HG03571 (cell line): ENCODE results near the gene ROR2.

Source experiments
- ATAC-seq: cut with Tn5 transposase; IDR thresholded peaks from one replicate; pipeline ENCODE4 v1.9.1; 2021; ENCODE audit not compliant: unreplicated experiment

The ROR2 gene

DNA sequence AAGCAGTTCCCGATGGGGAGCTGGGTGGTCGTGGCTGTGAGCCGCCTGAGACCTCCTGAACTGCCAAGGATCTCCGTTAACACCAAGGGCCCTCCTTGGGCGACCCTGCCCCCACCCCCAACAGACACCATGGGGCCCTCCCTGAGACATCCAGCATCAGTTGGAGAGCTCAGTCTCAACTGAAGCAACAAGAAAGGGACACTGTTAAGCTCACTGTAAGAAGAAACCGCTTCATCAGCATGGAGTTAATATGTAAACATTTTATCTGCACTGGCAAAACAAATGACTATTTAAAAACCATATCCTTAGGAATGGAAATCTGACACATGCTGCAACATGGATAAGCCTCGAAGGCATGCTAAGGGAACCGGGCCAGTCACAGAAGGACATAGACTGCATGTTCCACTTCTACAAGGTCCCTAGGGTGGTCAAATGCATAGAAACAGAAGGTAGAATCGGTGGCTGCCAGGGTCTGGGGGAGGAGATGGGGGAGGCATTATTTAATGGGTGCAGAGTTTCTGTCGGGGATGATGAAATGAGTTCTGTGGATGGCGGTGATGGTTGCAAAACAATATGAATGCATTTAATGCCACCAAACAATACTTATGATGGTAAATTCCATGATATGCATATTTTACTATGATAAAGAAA is 47.4 kb downstream of the ROR2 start:
- no peak for ATAC-seq

- ATAC-seq = no peak
Measured at GRCh38 chr9:91900797-91901177, 49.2 kb downstream of the ROR2 start.

DNA sequence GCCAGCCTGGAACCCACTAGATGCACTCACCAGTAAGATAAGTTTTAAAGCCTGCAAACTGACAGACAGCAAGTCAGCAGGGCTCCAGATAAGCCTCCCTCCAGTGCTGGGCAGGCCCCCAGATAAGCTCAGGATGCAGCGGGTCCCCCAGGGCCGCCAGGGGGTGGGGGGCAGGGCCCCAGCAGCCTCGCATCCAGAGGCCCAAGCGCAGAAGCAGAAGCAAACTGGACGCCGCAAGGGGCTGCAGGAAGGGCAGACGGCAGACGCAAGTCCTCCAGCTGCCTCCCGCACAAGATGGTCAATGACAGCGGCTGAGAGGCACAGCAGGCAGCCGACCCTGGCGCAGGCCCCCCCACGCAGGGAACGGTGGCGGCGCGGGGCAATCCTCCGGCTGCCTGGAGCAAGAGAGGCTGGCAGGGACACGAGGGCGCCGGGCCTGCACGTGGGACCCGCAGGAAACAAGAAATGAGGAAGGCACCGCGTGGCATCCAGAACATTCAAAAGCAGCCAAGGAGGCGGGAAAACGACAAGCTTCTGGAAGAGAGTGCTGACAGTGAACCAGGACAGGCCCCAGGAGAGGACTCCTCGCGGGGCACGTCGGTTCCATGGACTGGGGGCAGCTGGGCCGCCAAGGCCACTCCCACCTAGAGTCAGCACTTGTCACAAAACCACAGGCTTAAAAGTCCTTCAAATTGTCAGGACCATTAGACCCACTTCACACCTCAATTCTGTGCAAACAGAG is 49.8 kb downstream of the ROR2 start:
- ATAC-seq = no peak

GRCh38 chr9:91899594-91899993 is 50.4 kb downstream of the ROR2 start:
- ATAC-seq = no peak

DNA sequence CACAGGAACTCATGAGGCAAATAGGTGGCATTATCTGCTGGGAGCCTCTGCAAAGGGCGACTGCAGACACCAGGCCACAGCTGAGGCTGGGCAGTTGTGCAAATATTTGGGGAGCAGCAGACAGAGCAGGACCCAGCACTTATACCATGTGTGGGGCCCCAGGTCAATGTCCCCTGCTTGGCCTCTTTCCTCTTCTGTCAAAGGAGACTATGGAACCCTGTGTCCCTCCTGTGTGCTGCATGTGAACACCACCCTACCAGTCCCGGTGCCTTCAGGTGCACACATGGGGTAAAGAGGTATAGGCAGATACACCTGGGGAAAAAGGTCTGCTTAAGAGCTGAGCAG is 50.8 kb downstream of the ROR2 start:
- ATAC-seq = no peak

DNA sequence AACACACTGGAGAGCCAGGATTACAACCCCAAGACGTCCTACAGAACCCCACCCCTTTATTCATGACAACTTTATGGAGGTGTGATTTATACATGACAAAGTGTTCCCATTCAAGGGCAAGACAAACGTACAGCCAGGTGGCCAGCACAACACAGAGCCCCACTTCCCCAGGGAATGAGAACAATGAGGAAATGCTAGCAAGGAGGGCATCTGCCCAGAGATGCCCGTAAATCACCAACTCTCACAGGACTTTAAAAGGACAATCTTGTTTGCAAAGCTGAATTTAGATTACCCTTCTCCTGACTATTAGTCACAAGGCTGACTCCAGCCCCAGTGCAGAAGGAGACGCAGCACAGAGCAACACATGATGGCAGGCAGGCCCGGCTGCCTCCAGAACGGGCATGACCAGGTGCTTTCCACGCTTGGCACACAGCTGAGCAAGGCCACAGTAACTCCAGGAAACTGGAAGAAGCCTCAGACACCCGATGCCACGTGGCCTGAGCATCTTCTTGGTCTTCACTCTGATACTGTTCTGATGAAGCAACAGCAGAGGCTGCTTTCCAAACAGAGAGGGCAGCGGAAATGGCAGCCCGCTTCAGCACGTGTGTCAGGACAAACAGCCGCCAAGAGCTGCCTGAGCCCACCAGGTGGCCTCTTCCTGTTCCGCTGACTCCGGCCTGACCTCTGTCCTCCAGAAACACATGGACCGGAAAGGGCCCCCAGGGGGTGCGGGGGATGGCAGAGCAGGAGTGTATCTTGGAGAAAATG is 51.4 kb downstream of the ROR2 start:
- no peak for ATAC-seq

DNA sequence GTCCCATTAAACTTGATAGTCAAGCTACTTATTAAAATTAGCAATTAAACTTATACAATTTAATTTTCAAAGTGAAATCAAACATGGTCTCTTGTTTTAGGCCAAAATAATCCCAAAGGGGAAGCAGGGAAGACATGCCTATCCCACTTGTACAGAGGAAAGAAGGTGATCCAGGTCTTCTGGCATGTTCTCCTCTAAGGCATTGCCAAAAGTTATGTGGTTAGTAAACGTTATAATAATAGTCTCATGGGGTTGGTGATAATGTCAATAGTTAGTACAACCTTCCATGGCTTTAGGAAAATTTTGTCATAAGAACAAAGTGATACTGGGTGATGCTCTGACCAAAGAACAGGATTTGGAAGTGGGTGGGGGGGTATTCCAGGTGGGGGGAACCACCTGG is 52.8 kb downstream of the ROR2 start:
- no peak for ATAC-seq

GRCh38 chr9:91896513-91897121 is 53.4 kb downstream of the ROR2 start:
- ATAC-seq = no peak

DNA sequence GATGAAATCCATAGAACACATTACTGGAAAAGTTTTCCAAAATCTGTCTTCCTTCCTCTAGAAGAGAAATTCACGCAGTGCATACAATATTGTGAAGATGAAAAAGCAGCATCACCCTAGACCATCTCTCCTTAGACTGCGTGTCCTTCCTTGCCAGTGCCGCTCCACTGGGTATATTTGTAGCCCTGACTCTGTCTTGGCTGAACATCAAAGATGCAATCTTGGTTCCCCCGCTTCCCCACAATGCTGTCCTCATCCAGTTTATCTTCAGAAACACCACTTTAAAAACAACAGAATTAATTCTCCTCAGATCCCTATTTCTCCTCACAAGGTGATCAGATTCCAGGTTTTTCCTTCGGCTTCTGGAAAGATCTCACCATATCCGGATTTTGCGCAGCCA is 53.9 kb downstream of the ROR2 start:
- no peak for ATAC-seq

DNA sequence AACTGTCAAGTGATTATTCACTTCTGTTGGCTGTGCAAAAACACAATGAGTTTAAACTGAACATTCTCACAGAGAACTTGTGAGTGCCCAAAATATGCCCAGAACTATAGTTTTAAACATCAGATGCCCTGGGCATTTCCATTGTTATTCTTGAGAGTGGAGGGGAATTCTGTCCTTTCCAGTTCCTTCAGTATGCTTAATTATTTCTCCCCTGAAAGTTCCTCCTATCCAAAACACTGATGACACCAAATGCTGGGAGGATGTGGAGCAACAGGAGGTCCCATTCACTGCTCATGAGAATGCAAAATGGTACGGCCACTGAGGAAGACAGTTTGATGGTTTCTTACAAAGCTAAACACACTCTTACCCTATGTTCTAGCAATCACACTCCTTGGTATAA is 55.5 kb downstream of the ROR2 start:
- ATAC-seq = no peak

- ATAC-seq = no peak
Measured at GRCh38 chr9:91894023-91894422, 56.0 kb downstream of the ROR2 start.

DNA sequence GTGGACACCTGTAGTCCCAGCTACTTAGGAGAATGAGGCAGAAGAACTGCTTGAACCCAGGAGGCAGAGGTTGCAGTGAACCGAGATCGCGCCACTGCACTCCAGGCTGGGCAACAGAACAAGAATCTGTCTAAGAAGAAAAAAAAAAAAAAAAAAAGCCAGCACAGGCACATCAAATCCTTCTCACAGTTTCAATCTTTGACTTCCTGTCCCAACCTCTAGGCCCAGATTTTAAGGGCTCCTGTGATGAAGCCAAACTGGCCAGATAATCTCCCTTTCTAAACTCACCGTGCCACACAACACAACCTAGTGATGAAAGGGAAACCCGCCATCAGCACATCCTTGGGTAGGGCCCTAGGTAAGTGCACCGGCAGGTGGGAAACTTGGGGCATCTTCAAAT is 58.1 kb downstream of the ROR2 start:
- ATAC-seq = no peak

- no peak for ATAC-seq
Measured at GRCh38 chr9:91890662-91891061, 59.4 kb downstream of the ROR2 start.

DNA sequence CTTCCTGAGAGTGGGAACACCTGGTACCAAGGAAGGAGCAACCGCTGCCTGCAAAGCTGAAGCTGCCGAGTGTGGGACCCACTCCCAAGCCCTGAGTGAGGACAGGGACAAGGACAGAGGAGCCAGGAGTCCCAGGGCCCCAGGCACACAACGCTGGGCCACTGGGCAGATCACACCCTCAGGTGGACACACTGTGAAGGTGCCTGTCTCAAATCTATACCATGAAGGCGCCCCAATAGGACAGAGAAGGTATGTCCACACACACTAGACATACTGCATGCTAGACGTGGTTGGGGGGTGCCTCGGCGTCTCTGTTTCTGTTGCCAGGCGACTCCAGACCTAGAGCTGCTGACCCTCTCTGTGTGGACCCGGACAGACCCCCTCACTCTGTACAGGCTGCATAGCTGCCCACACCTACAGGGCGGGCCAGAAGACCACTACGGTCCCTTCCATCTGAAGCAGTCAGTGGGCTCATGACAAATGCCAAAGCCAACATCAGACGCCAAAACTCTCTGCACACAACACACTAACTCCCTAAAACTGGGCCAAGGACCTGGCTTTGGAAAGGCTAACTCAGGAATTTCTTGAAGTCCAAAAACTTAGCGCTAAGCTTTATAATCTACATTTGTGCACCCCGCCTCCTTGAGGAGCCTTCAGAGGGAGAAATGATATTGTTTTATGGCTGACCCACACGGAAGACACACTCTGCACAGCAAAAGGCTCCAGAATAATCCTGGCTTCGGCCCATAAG is 60.7 kb downstream of the ROR2 start:
- no peak for ATAC-seq

GRCh38 chr9:91886414-91887076 is 63.5 kb downstream of the ROR2 start:
- no peak for ATAC-seq

GRCh38 chr9:91885746-91886413 is 64.1 kb downstream of the ROR2 start:
- no peak for ATAC-seq

GRCh38 chr9:91884696-91885687 is 65.0 kb downstream of the ROR2 start:
- ATAC-seq = no peak

GRCh38 chr9:91884153-91884552 is 65.9 kb downstream of the ROR2 start:
- ATAC-seq = no peak

GRCh38 chr9:91883503-91883902 is 66.5 kb downstream of the ROR2 start:
- ATAC-seq = no peak
